Nephron (organoid): ENCODE measurements around the gene ADD1.

Source experiments
- H3K27ac Mint-ChIP-seq, 3 experiments: 2 replicates each; pipeline ENCODE4 v1.8.0; 2020; ENCODE audit warnings: mixed read lengths in 3 of 3, mild to moderate bottlenecking in 2 of 3, moderate library complexity in 1 of 3
- H3K27me3 Mint-ChIP-seq: 2 replicates; pipeline ENCODE4 v1.8.0; 2021; ENCODE audit warnings: low read depth, mild to moderate bottlenecking, moderate library complexity, mixed read lengths
- H3K36me3 Mint-ChIP-seq: 2 replicates; pipeline ENCODE4 v1.8.0; 2020; ENCODE audit warnings: low read depth, mixed read lengths
- H3K4me1 Mint-ChIP-seq: 2 replicates; pipeline ENCODE4 v1.8.0; 2020; ENCODE audit warnings: mixed read lengths
- H3K4me3 Mint-ChIP-seq, 3 experiments: 2 replicates each; pipeline ENCODE4 v1.8.0; 2020; ENCODE audit warnings: mild to moderate bottlenecking in 3 of 3, mixed read lengths in 3 of 3, moderate library complexity in 2 of 3
- H3K9me3 Mint-ChIP-seq: 2 replicates; pipeline ENCODE4 v1.8.0; 2020; ENCODE audit warnings: mixed read lengths
- TF ChIP-seq, protein P1 (sequence below), 3 experiments: fragments of 200-600 bp; sonication (generic); IDR thresholded peaks; one replicate each; pipeline ENCODE4 v1.5.0; 2021; ENCODE audit warnings: antibody characterized with exemption in 3 of 3; ENCODE audit not compliant: unreplicated experiment in 3 of 3

ADD1 gene

DNA sequence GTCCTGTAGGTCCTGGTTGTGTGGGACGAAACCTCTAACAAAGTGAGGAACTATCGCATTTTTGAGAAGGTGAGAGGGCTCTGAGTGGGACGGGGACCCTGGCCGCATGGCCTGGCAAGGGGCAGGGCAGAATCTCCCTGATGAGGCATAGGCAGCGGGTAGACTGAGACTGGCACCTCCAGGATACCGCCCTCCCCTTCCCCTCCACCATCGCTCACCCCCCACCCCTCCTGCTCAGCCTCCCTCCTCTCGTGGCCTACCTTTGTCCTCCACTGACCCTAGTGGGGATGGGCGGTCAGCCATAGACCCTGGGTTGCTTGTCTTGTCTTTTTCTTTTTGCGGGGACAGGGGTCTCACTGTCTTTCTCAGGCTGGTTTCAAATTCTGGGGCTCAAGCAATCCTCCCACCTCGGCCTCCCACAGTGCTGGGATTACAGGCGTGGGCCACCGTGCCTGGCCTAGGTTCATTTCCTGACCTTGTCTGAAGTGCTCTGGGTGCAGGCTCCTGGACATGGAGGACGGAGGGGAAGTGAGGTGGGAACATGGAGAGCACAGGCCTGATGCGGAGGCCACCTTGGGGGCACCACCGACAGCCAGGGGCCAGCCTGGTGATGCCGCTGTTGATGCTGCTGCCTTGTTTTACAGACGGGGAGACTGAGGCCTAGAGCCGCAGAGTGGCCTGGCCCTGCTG, 10.5 kb upstream of the ADD1 start:
- H3K9me3 Mint-ChIP-seq, result no peaks in the 10 kb centered on the region

DNA sequence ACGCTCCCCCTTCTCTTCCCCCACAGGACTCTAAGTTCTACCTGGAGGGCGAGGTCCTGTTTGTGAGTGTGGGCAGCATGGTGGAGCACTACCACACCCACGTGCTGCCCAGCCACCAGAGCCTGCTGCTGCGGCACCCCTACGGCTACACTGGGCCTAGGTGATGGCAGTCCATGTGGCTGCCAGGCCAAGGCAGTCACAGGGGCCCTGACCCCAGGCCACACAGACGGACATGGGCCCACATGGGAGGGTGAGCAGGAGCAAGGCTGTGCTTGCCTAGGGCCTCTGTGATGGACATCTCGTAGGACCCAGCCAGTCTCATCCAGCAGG, 10.0 kb upstream of the ADD1 start:
- H3K27ac Mint-ChIP-seq, result no peak overlapping the region
- no peaks in the 10 kb centered on the region for H3K9me3 Mint-ChIP-seq
- H3K4me3 Mint-ChIP-seq, result no peak overlapping the region
- peaks cover 11% of the 10 kb centered on the region for H3K36me3 Mint-ChIP-seq
- no peaks in the 10 kb centered on the region for H3K27me3 Mint-ChIP-seq
- TF ChIP-seq, protein P1, sequence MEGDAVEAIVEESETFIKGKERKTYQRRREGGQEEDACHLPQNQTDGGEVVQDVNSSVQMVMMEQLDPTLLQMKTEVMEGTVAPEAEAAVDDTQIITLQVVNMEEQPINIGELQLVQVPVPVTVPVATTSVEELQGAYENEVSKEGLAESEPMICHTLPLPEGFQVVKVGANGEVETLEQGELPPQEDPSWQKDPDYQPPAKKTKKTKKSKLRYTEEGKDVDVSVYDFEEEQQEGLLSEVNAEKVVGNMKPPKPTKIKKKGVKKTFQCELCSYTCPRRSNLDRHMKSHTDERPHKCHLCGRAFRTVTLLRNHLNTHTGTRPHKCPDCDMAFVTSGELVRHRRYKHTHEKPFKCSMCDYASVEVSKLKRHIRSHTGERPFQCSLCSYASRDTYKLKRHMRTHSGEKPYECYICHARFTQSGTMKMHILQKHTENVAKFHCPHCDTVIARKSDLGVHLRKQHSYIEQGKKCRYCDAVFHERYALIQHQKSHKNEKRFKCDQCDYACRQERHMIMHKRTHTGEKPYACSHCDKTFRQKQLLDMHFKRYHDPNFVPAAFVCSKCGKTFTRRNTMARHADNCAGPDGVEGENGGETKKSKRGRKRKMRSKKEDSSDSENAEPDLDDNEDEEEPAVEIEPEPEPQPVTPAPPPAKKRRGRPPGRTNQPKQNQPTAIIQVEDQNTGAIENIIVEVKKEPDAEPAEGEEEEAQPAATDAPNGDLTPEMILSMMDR (IDR thresholded peaks at IDR 0.05; ENCODE audit: unreplicated experiment in 3 of 3), result no peak
- peaks cover 13% of the 10 kb centered on the region for H3K4me1 Mint-ChIP-seq

More for the DNA sequence above, 10.5 kb upstream of the ADD1 start:
- Mint-ChIP-seq H3K27me3 (no peaks in the 10 kb centered on the region), H3K4me3 (no peak overlapping the region), H3K27ac (no peak overlapping the region), H3K4me1 (peaks cover 10% of the 10 kb centered on the region), H3K36me3 (peaks cover 13% of the 10 kb centered on the region)
- TF ChIP-seq, protein P1 (IDR thresholded peaks at IDR 0.05; ENCODE audit: unreplicated experiment in 3 of 3), result no peak

DNA sequence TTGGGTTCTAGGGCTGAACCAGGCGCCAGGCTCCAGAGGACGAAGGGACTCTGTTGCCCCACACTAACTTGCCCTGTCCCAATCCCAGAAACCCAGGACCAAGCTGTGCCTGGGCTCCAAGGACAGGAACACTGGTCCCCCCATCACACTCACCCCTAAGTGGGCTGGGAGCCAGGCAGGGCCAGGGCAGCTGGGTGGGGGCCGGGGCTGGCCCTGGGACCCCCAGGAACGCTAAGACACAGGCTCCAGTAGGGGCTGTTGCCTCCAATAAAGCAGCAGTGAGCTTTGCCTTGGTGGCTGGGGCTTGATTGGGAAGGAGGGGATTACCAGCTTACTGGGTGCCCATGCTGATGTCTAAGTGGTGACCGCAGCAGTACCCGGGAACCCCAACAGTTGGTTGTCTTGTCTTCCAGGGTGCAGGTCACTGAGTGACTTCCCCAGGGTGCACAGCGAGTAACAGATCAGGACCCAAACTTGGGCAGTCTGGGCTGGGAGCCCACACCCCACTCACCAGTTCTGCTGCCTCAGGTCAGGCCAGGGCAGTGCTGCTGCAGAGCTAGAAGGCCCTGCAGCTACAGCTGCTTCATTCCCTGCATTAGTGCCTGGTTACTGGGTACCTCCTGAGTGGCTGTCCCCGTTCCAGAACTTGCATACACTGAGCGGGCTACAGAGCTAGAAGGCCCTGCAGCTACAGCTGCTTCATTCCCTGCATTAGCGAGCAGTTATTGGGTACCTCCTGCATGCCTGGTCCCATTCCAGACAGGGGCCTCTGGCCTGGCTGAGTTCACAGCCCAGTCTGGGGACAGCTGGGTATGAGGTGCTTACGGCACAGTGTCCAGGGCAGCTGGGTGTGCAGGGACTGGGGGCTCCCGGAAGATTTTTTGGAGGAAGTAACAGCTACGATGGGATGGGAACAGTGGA, 9.4 kb upstream of the ADD1 start:
- Mint-ChIP-seq H3K4me3 (no peak overlapping the region), H3K9me3 (no peaks in the 10 kb centered on the region), H3K27me3 (no peaks in the 10 kb centered on the region), H3K4me1 (peaks cover 13% of the 10 kb centered on the region), H3K36me3 (peaks cover 6% of the 10 kb centered on the region), H3K27ac (no peak overlapping the region)
- TF ChIP-seq, protein P1 (IDR thresholded peaks at IDR 0.05; ENCODE audit: unreplicated experiment in 3 of 3), result no peak

DNA sequence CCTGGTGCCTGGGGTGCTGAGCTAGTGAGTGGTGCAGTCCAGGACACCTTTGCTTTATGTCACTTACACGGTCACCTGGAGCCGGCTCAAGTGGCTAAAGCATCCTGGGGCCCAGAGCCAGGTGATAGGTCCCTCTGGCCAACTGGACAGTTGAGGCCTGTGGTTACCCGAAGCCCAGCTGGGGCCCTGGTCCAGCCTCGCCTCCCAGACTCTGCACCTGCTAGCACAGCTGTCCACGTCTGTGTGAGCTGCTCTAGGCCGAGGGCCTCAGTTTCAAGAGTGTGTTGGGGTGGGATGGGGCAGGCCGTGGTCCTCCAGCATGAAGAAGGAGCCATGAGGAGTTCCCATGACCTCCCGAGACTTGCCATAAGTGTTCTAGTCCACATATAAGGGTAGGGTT, 7.7 kb upstream of the ADD1 start:
- Mint-ChIP-seq H3K27me3 (no peaks in the 10 kb centered on the region), H3K9me3 (peaks cover 4% of the 10 kb centered on the region), H3K36me3 (peaks cover 13% of the 10 kb centered on the region), H3K4me3 (no peak overlapping the region), H3K27ac (no peak overlapping the region), H3K4me1 (peaks cover 13% of the 10 kb centered on the region)
- TF ChIP-seq, protein P1 (IDR thresholded peaks at IDR 0.05; ENCODE audit: unreplicated experiment in 3 of 3), result no peak

DNA sequence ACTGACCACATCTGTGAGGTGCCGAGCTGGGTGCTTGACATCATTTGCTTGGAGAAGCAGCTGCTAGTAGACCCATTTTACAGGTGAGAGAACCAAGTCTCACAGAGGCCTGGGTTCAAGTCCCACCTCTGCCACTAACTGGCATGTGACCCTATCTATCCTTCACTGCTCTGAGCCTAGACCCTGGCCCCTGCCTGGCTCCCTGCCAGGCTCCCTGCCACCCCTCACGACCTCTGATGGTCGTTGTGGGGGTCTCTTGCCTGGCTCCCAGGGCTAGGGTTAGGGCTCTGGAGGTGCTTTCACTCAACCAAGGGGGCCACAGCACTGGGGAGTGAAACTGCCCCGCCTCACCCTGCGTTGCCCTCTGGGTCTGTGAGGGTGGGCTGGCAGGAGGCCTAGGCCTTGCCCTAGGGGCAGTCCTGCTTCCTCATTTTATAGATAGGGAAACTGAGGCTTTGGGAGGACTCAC, 7.2 kb upstream of the ADD1 start:
- no peaks in the 10 kb centered on the region for H3K27me3 Mint-ChIP-seq
- H3K9me3 Mint-ChIP-seq, result peaks cover 6% of the 10 kb centered on the region
- peaks cover 13% of the 10 kb centered on the region for H3K4me1 Mint-ChIP-seq
- H3K27ac Mint-ChIP-seq, result no peak overlapping the region
- TF ChIP-seq, protein P1 (IDR thresholded peaks at IDR 0.05; ENCODE audit: unreplicated experiment in 3 of 3), result no peak
- H3K36me3 Mint-ChIP-seq, result peaks cover 15% of the 10 kb centered on the region
- no peak overlapping the region for H3K4me3 Mint-ChIP-seq
